H1 (cell line): Measurements from ENCODE around the gene ZNF521. TPM values are rescaled to one million over a fixed set of nuclear protein-coding genes. Genes with fewer than 3 reads are reported as not detected.

Experiments
- CTCF ChIA-PET: fragments of 300-600 bp; sonication (Branson Sonifier 250); formaldehyde crosslinking; loops from one replicate; lab custom pipeline; 2021; ENCODE audit not compliant: partially characterized antibody; lab: Charles Lee
- POLR2A ChIA-PET: fragments of 300-600 bp; sonication (Branson Sonifier 250); formaldehyde crosslinking; loops from one replicate; lab custom pipeline; 2021; ENCODE audit warnings: inconsistent platforms; ENCODE audit not compliant: partially characterized antibody; lab: Charles Lee
- DNase-seq, 2 experiments: peaks; one replicate each; pipeline versions ENCODE4 v3.0.0 to v3.0.0-alpha.2; 2010 to 2022; ENCODE audit warnings: low spot score in 2 of 2, low read depth in 1 of 2, mixed read lengths in 1 of 2
- FAIRE-seq: peaks from 2 replicates; lab custom pipeline; 2011; peaks lifted over from hg19 to GRCh38; lab: Jason Lieb, UNC
- H2AFZ ChIP-seq: 2 replicates; pipeline ENCODE4 v1.8.1; 2012; ENCODE audit warnings: low read length, inconsistent platforms
- H2AK5ac ChIP-seq: 2 replicates; pipeline ENCODE4 v1.6.1; 2013; ENCODE audit warnings: low read depth, low read length
- H2BK120ac ChIP-seq: replicated peaks from 2 replicates; pipeline ENCODE3; 2013; ENCODE audit warnings: low read depth, low read length, inconsistent platforms
- H2BK12ac ChIP-seq: 2 replicates; pipeline ENCODE4 v1.6.1; 2013; ENCODE audit warnings: low read depth, low read length
- H2BK15ac ChIP-seq: 2 replicates; pipeline ENCODE4 v1.6.1; 2013; ENCODE audit warnings: low read length
- H2BK20ac ChIP-seq: 2 replicates; pipeline ENCODE4 v1.6.1; 2013; ENCODE audit warnings: low read length
- H2BK5ac ChIP-seq: 2 replicates; pipeline ENCODE4 v1.6.1; 2013; ENCODE audit warnings: low read depth, low read length
- H3K14ac ChIP-seq: 2 replicates; pipeline ENCODE4 v1.6.1; 2013; ENCODE audit warnings: inconsistent platforms; ENCODE audit not compliant: insufficient read length
- H3K18ac ChIP-seq: 2 replicates; pipeline ENCODE4 v1.6.1; 2013; ENCODE audit warnings: low read length; ENCODE audit errors: extremely low read depth
- H3K23ac ChIP-seq: 2 replicates; pipeline ENCODE4 v1.6.1; 2013; ENCODE audit warnings: inconsistent platforms; ENCODE audit not compliant: insufficient read length
- H3K23me2 ChIP-seq: 2 replicates; pipeline ENCODE4 v1.6.1; 2013; ENCODE audit warnings: low read depth, low read length
- H3K27ac ChIP-seq: 2 replicates; pipeline ENCODE4 v1.6.1; 2011; ENCODE audit warnings: low read depth, low read length, inconsistent platforms
- H3K27me3 ChIP-seq, 4 experiments: replicated peaks in 1 of 4; 1 replicate in 1 of 4; 2 replicates in 3 of 4; pipeline versions ENCODE4 v1.6.1 to v1.8.1; 2011 to 2013; ENCODE audit warnings: low read length in 3 of 4, mild to moderate bottlenecking in 3 of 4, inconsistent platforms in 2 of 4, mixed read lengths in 2 of 4, moderate library complexity in 1 of 4; ENCODE audit not compliant: control insufficient read depth in 3 of 4, insufficient read depth in 3 of 4; ENCODE audit errors: extremely low read depth in 1 of 4
- H3K36me3 ChIP-seq, 4 experiments: 2 replicates each; pipeline versions ENCODE4 v1.6.1 to v1.8.1; 2011 to 2013; ENCODE audit warnings: mild to moderate bottlenecking in 4 of 4, low read length in 3 of 4, moderate library complexity in 2 of 4, control low read depth in 1 of 4, inconsistent platforms in 1 of 4; ENCODE audit not compliant: insufficient read depth in 4 of 4, control insufficient read depth in 2 of 4
- H3K4ac ChIP-seq: replicated peaks from 2 replicates; pipeline ENCODE3; 2013; ENCODE audit warnings: low read length, low read depth, mixed read lengths, inconsistent platforms; ENCODE audit not compliant: insufficient read length
- H3K4me1 ChIP-seq, 4 experiments: replicated peaks in 1 of 4; 1 replicate in 1 of 4; 2 replicates in 3 of 4; pipeline versions ENCODE4 v1.6.1 to v1.8.1; 2011 to 2013; ENCODE audit warnings: low read length in 3 of 4, inconsistent platforms in 2 of 4, mixed read lengths in 1 of 4; ENCODE audit not compliant: insufficient read depth in 4 of 4, control insufficient read depth in 3 of 4
- H3K4me2 ChIP-seq, 2 experiments: 2 replicates each; pipeline versions ENCODE4 v1.6.1 to v1.8.1; 2011 to 2013; ENCODE audit warnings: low read depth in 2 of 2, low read length in 2 of 2, control low read depth in 1 of 2, inconsistent platforms in 1 of 2, mild to moderate bottlenecking in 1 of 2; ENCODE audit not compliant: insufficient read depth in 1 of 2
- H3K4me3 ChIP-seq, 4 experiments: fragments of 200-600, 300-600 bp in 1 of 4; sonication (generic), shearing (Covaris generic), sonication (Bioruptor Twin) in 1 of 4; 2 replicates each; pipeline versions ENCODE4 v1.5.1 to v1.8.1; 2011 to 2016; ENCODE audit warnings: low read length in 4 of 4, low read depth in 3 of 4, control low read depth in 2 of 4, inconsistent platforms in 2 of 4, mild to moderate bottlenecking in 2 of 4, mixed read lengths in 1 of 4, moderate library complexity in 1 of 4; ENCODE audit not compliant: insufficient read depth in 2 of 4; ENCODE audit errors: extremely low read depth in 1 of 4
- H3K56ac ChIP-seq: replicated peaks from 2 replicates; pipeline ENCODE3; 2013; ENCODE audit warnings: low read depth, mild to moderate bottlenecking, mixed read lengths, low read length, inconsistent platforms; ENCODE audit not compliant: insufficient read length
- H3K79me1 ChIP-seq: 2 replicates; pipeline ENCODE4 v1.6.1; 2013; ENCODE audit warnings: low read depth, low read length, control low read depth
- H3K79me2 ChIP-seq, 2 experiments: 2 replicates each; pipeline versions ENCODE4 v1.6.1 to v1.8.1; 2012 to 2013; ENCODE audit warnings: low read length in 2 of 2, mild to moderate bottlenecking in 2 of 2, inconsistent platforms in 1 of 2; ENCODE audit not compliant: insufficient read depth in 2 of 2, control insufficient read depth in 1 of 2
- H3K9ac ChIP-seq, 4 experiments: replicated peaks in 1 of 4; 1 replicate in 1 of 4; 2 replicates in 3 of 4; pipeline versions ENCODE4 v1.6.1 to v1.8.1; 2011 to 2013; ENCODE audit warnings: low read depth in 3 of 4, low read length in 3 of 4, control low read depth in 2 of 4, mild to moderate bottlenecking in 2 of 4, moderate library complexity in 2 of 4, inconsistent platforms in 1 of 4; ENCODE audit errors: extremely low read depth in 1 of 4
- H3K9me3 ChIP-seq, 2 experiments: 2 replicates each; pipeline versions ENCODE4 v1.6.1 to v1.8.1; 2012 to 2013; ENCODE audit warnings: mild to moderate bottlenecking in 2 of 2, moderate library complexity in 2 of 2, control low read depth in 1 of 2, inconsistent platforms in 1 of 2, low read depth in 1 of 2, low read length in 1 of 2, mixed read lengths in 1 of 2; ENCODE audit not compliant: insufficient read depth in 2 of 2
- H4K20me1 ChIP-seq, 2 experiments: replicated peaks in 1 of 2; 2 replicates each; pipeline versions ENCODE3 to v1.8.1; 2011 to 2013; ENCODE audit warnings: inconsistent platforms in 2 of 2, low read length in 2 of 2, mild to moderate bottlenecking in 1 of 2; ENCODE audit not compliant: insufficient read depth in 2 of 2, control insufficient read depth in 1 of 2
- H4K5ac ChIP-seq: 2 replicates; pipeline ENCODE4 v1.6.1; 2013; ENCODE audit warnings: low read length, low read depth, mixed read lengths, inconsistent platforms; ENCODE audit not compliant: insufficient read length
- H4K8ac ChIP-seq: 2 replicates; pipeline ENCODE4 v1.8.0; 2013; ENCODE audit warnings: mild to moderate bottlenecking, moderate library complexity, low read length, inconsistent platforms; ENCODE audit not compliant: insufficient read depth; ENCODE audit errors: extremely low read depth
- H4K91ac ChIP-seq: replicated peaks from 2 replicates; pipeline ENCODE3; 2013; ENCODE audit warnings: low read length, mixed read lengths, inconsistent platforms; ENCODE audit not compliant: insufficient read length
- BRCA1 ChIP-seq: IDR thresholded peaks from 2 replicates; pipeline ENCODE4 v1.6.1; 2012; ENCODE audit warnings: low read depth, low read length, improper control_type of control experiment
- CTBP2 ChIP-seq: IDR thresholded peaks from 2 replicates; pipeline ENCODE4 v1.7.0; 2011; ENCODE audit warnings: borderline replicate concordance, mild to moderate bottlenecking, moderate library complexity, mixed read lengths, low read length; ENCODE audit not compliant: insufficient read depth, insufficient read length
- KDM5A ChIP-seq: fragments of 200-600 bp; IDR thresholded peaks from 2 replicates; pipeline ENCODE4 v1.7.1; 2012; ENCODE audit warnings: mild to moderate bottlenecking, low read length, inconsistent platforms, mixed read lengths
- MAFK ChIP-seq: IDR thresholded peaks from 2 replicates; pipeline ENCODE4 v1.6.1; 2012; ENCODE audit warnings: low read depth, mild to moderate bottlenecking, improper control_type of control experiment, low read length
- RXRA ChIP-seq: IDR thresholded peaks from 2 replicates; pipeline ENCODE4 v1.6.1; 2011; ENCODE audit warnings: low read depth, mild to moderate bottlenecking, low read length, moderate library complexity; ENCODE audit not compliant: insufficient read depth
- WGBS, 2 experiments: shearing (Covaris generic) in 1 of 2; methylation state at CpG; one replicate each; pipeline versions ENCODE4 v1.1.6 to v1.1.7; 2013 to 2015; ENCODE audit warnings: low lambda C conversion rate in 2 of 2, mixed read lengths in 2 of 2, inconsistent platforms in 1 of 2, low coverage in 1 of 2, missing lambda C conversion rate in 1 of 2; ENCODE audit not compliant: insufficient replicate concordance in 2 of 2, insufficient coverage in 1 of 2, insufficient read length in 1 of 2; ENCODE audit errors: extremely low coverage in 1 of 2, missing lambda C conversion rate in 1 of 2; 5-methylcytosine and 5-hydroxymethylcytosine counted together
- polyA plus RNA-seq, 7 experiments: library from polyadenylated mRNA; depleted of rRNA in 3 of 7; stranded (reverse) in 5 of 7; unstranded in 2 of 7; fragments of >200 nt in 5 of 7; fragments of 200-250 nt in 2 of 7; gene quantifications; 1 replicate in 5 of 7; 2 replicates in 1 of 7; 4 replicates in 1 of 7; pipeline versions ENCODE4 v1.2.1 to v1.2.3, GENCODE V29; 2011 to 2013; ENCODE audit warnings: missing spikeins in 2 of 7, mixed read lengths in 2 of 7
- total RNA-seq: library from RNA; stranded (reverse); fragmentation: NEBNext Ultra II Directional; extraction: Animal tissue kit (Norgen Biotek cat#: 25700); gene quantifications from 2 replicates; pipeline ENCODE4 v1.2.1, GENCODE V29; 2021

ZNF521 gene
- total and polyA plus RNA-seq, 2 of the 8 experiments (the other 6 are each of a cell fraction or from before 2014, with no cell fraction given): 9.5 to 15.8 TPM

- Histone ChIP-seq H3K4me2 (peak overlapping the region; percentile 33 to 48; a peak in 2 of 4 replicates), H2BK5ac (no peak overlapping the region), H3K9me3 (no peaks in the 10 kb centered on the region), H3K18ac (no peak overlapping the region), H3K36me3 (no peaks in the 10 kb centered on the region), H2AFZ (no peak overlapping the region), H2BK20ac (no peak overlapping the region), H3K27me3 (no peaks in the 10 kb centered on the region), H2BK120ac (no peak overlapping the region), H4K91ac (no peak overlapping the region), H2BK15ac (peak overlapping the region; percentile 40; the same call in 1 of the 2 replicates), H2BK12ac (no peak overlapping the region), H3K27ac (no peak overlapping the region)
- WGBS, 2 experiments: 74% methylated on average over 4 of the region's 4 CpGs; no CpG with 5 or more reads in 1 of the 2 experiments
- no peak for FAIRE-seq
- POLR2A ChIA-PET: no interaction called here
- TF ChIP-seq BRCA1 (no peak), CTBP2 (no peak), RXRA (no peak), MAFK (peak; percentile 65; the same call in 1 of the 2 replicates), KDM5A (no peak)
- TF ChIP-seq, all 59 proteins: peak for 1
- no peaks in the 10 kb centered on the region for H3K79me2 ChIP-seq
- CTCF ChIA-PET: interaction anchor here (1.3 to 1.7 kb wide), 3 partner anchors 9 to 794 kb away, joined by 3 to 5 read pairs (median 3); no protein-coding TSS in a partner anchor
- no peak overlapping the region; a peak in 1 of 7 replicates for H3K9ac ChIP-seq
- no peaks in the 10 kb centered on the region for H4K20me1 ChIP-seq
- H4K5ac ChIP-seq: no peak overlapping the region
- no peak for DNase-seq
- no peak overlapping the region for H3K4ac ChIP-seq
- no peak overlapping the region for H2AK5ac ChIP-seq
- no peak overlapping the region for H4K8ac ChIP-seq
- H3K4me3 ChIP-seq: no peak overlapping the region
- H3K4me1 ChIP-seq: peaks cover 8 to 31% (median 24%) of the 10 kb centered on the region in 4 experiments
- no peak overlapping the region for H3K56ac ChIP-seq
- no peaks in the 10 kb centered on the region for H3K79me1 ChIP-seq
- H3K23ac ChIP-seq: no peak overlapping the region
- H3K23me2 ChIP-seq: no peaks in the 10 kb centered on the region
- H3K14ac ChIP-seq: no peak overlapping the region
Measured at GRCh38 chr18:25282896-25283703, 68.9 kb downstream of the ZNF521 start.
